Endothelial cell of umbilical vein (primary cell): Measurements from ENCODE around the gene NCOA7.

Experiments used
- CTCF ChIP-seq, 2 donors: IDR thresholded peaks; 1 replicate in 1 of 2; 2 replicates in 1 of 2; pipeline ENCODE4 v1.5.1; 2011; ENCODE audit warnings: low read length in 2 of 2, mild to moderate bottlenecking in 2 of 2, moderate library complexity in 2 of 2, control low read depth in 1 of 2, inconsistent platforms in 1 of 2, low read depth in 1 of 2; ENCODE audit not compliant: insufficient read depth in 1 of 2; ENCODE audit errors: extremely low read depth in 1 of 2
- EZH2 ChIP-seq: IDR thresholded peaks from 2 replicates; pipeline ENCODE4 v1.6.1; 2012; ENCODE audit warnings: borderline replicate concordance, low read depth, mild to moderate bottlenecking, moderate library complexity, low read length, inconsistent platforms; ENCODE audit not compliant: severe bottlenecking
- GATA2 ChIP-seq: IDR thresholded peaks from 2 replicates; pipeline ENCODE4 v1.7.0; 2011; ENCODE audit warnings: low read depth, mild to moderate bottlenecking, moderate library complexity, mixed read lengths, low read length; ENCODE audit not compliant: insufficient read length, insufficient read depth
- MAX ChIP-seq: IDR thresholded peaks from 2 replicates; pipeline ENCODE4 v1.6.1; 2011; ENCODE audit not compliant: insufficient read depth, insufficient read length
- MYC ChIP-seq: IDR thresholded peaks from one replicate; pipeline ENCODE4 v1.6.1; 2011; ENCODE audit warnings: mild to moderate bottlenecking, low read depth, low read length
- POLR2A ChIP-seq: IDR thresholded peaks from 2 replicates; pipeline ENCODE4 v1.6.1; 2012; ENCODE audit warnings: low read depth, mild to moderate bottlenecking, control low read depth, low read length
- POLR2AphosphoS5 ChIP-seq: IDR thresholded peaks from 2 replicates; pipeline ENCODE4 v1.6.1; 2012; ENCODE audit warnings: low read depth, mild to moderate bottlenecking, control low read depth, low read length, moderate library complexity; ENCODE audit not compliant: insufficient read depth

GRCh38 chr6:125869427-125869826 is 78.7 kb downstream of the NCOA7 start:
- TF ChIP-seq CTCF (IDR thresholded peaks at IDR 0.05; ENCODE audit: extremely low read depth in 1 of 2, insufficient read depth in 1 of 2, low read depth in 1 of 2, low read length in 2 of 2): no peak
- no peak for TF ChIP-seq POLR2A
- TF ChIP-seq EZH2: no peak
- TF ChIP-seq MAX: no peak
- TF ChIP-seq POLR2AphosphoS5: no peak
- no peak for TF ChIP-seq MYC
- no peak for TF ChIP-seq GATA2
